HG03342 (cell line): ENCODE results near the gene CARD19.

Experiments used
- ATAC-seq: cut with Tn5 transposase; IDR thresholded peaks from one replicate; pipeline ENCODE4 v1.9.1; 2021; ENCODE audit warnings: mild to moderate bottlenecking, moderate library complexity; ENCODE audit not compliant: unreplicated experiment

Gene CARD19

DNA sequence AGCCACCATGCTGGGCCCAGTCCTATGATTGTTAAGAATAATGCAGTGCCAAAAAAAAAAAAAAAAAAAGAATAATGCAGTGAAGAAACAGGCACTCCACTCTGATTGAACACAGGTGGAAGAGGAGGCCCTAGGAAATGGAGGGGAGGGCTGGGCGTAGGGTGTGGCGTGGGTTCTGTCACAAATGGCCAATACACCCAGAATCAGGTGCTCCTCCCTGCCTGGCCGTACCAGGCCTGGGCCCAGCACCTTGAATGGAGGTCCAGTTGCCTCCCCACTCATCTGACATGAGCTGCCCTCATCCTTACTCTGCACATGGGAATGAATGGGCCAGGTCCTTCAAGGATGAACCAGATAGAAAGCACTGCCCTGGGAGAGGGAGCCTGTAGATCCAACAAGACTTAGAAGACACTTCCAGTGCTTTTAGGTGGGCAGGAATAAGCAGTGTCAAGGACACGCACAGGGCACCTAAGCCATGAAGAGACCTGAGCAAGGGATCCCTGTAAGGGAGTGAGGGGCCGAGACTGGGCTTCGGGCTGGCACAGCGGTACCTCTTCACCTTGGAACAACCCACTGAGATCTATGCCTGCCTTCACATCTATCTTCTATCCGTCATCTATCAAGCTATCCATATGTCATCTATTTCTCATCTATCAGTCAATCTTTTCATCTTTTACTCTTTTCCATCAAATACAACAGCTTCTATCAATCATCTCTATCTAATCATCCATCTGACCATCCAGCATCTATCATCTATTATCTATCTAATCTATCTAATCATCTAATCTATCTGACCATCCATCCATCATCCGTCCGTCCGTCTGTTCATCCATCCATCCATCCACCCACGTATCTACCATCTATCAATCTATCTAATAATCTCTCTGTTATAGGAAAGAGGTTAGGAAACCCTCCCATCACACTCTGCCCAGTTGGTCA, 22.2 kb downstream of the CARD19 start:
- ATAC-seq, result no peak

DNA sequence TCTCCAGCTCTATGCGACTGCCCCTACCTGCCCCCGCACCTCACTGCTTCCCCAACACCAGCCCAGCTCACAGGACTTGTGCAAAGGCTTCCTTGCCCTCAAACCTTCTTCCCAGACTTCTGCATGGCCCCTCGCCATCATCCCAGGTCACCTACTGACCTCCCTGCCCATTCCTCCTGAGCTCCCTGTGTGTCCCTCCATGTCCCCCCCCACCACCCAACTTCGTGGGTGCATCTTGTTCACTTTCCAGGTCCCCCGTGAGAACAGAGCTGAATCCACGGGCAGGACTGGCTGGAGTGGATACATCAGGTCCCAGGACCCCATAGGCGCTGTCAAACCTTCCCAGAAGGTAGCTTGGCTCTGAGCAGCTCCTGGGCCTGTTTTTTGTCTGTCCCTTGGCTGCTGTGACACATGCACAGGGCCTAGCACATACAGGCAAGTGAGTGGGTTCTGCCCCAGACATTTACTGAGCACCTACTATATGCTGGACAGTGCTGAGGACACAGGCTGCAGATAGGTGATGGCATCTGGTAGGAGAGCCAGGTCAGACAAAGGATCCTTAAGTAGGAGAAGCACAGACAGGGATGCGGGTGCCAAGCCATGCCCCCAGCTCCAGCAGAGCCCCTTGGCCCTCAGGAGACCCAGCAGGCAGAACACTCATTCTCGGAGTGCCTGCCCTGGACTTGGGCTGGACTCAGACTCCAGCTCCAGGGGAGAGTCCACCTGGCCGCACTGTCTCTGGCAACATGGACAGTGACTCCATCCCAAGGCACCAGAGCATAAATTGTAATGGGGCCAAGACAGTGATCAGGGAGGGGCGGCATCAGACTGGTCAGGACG, 23.1 kb downstream of the CARD19 start:
- no peak for ATAC-seq

DNA sequence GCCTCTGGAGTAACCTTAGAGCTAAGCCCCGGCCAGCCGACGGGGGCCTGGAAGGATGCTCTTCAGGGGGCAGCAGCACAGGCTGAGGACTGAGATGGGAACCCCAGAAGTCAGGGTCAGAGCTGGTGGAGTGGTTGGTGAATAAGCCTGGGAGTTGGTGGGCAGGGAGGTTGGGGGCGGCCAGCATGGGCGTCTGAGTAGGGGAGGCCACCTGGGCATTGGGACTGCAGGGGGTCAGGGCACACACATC, 23.6 kb downstream of the CARD19 start:
- no peak for ATAC-seq

DNA sequence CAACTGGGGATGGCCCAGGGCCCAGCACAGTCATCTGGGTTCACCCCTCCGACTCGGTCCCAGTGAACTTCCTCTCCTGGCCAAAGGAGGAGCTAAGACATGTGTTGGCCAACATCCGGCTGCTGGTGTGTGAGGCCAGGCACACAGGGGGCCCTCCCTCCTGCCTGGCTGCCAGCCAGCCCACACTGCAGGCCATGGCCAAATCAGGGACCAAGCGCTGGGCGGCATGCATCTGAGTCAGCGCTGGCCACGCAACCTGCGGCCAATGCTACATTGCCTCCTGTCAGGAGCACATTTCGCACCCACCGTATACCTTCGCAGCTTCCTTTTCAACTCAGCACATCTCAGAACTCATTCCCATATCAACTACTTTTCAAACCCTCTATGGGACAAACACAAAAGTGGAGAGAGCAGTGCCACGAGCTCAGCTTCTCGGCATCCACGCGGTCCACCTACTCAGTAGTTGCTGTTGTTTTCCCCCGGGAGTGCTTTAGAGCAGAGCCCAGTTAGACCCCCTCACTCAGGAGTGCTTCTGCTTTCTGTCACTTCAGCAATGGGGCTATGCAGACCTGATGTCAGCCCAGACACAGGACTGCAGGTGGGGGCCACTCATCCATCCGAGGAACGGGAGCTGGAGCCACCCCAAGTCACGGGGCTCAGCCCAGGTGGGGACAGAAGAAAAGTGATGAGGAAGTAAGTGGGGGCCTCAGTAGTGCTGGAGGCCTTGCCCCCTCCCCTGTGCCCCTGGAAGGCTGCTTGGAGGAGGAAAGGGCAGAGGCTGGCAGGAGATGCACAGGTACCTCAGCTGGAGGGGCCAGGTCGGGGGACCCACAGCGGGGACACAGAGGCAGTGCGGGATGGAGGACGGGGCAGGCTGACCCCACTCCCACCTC, 24.2 kb downstream of the CARD19 start:
- peak; percentile 96 for ATAC-seq

DNA sequence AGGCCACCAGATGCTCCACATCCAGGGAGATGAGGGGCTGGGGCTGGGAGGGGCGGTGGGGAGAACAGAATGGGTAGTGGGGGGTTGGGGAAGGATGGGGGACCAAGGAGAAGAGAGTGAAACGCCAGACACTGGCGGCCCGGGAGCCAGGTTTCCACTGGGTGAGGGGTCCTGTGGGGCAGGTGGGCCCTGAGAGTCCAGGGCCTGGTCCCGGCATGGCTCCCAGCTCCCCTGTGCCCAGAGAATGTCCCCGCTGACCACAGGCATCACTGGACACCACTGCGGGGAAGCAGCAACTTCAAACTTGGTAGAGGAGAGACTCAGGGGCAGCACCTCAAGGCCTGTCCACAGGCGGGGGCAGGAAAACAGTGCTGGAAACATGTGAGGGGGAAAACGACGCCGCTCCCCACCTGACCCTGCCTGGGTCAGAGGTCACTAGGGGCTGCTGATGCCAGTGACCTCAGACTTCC, 24.9 kb downstream of the CARD19 start:
- no peak for ATAC-seq

DNA sequence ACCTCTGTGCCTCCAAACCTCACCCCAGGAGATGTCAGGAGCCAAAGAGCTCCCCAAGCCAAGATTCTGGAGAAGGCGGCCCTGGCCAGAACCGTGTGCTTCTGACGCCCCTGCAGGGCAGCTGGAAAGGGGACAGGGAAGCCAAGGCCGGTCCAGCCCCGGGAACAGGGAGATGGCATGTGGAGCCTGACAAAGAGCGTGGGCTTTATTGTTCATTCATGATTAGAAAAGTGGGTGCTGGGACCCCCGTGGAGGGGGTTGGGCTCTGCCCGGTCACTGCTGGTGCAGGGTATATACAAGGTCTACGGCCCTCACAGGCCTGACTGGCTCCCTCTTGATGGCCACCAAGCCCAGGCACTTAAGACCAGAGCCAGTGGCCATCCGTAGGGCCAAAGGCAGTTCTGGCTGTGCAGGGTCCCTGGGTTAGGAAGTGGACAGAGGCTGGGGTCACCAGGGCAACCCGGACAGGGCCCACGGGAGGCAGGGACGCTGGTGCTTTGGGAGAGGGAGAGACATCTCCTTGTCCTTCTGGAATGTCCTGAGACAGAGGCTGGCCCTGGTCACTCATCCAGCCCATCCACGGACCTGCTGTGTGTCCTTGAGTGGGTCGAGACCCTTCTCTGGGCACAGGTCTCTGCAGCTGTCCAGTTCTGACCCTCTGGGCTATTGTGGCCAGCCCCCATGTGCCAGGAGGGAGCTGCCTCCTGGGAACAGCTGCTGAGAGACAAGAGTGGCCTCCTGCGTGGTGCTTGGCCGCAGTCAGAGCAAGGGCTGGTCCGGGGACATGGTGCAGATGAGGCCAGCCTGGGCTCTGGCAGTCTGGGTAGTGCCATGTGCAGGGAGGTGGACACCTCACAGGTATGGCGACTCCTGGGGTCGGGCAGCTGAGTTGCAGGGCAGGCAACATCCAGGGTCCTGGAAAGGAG, 25.6 kb downstream of the CARD19 start:
- ATAC-seq, result no peak

DNA sequence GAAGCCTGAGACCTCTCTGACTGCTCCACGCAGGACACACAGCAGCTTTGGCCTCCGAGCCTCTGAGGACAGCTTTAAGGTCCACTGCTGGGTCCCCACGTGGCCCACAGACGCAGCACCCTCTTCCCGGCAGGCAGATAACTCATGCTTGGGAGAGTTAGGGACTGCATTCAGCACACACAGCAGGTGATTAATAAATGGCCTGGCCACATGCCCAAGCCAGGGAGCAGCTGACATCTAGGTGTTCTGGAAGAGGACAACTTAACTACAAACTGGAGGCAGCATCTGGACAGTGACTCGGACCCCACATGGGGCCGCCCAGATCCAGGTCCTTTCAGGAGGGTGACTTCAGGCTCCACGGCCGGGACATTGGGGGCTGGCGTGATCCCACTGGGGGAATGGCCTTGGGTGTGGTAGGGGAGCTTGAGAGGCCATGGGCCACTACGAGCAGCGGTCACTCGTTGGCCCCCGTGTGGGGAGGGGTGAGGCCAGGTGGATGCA, 26.8 kb downstream of the CARD19 start:
- no peak for ATAC-seq

DNA sequence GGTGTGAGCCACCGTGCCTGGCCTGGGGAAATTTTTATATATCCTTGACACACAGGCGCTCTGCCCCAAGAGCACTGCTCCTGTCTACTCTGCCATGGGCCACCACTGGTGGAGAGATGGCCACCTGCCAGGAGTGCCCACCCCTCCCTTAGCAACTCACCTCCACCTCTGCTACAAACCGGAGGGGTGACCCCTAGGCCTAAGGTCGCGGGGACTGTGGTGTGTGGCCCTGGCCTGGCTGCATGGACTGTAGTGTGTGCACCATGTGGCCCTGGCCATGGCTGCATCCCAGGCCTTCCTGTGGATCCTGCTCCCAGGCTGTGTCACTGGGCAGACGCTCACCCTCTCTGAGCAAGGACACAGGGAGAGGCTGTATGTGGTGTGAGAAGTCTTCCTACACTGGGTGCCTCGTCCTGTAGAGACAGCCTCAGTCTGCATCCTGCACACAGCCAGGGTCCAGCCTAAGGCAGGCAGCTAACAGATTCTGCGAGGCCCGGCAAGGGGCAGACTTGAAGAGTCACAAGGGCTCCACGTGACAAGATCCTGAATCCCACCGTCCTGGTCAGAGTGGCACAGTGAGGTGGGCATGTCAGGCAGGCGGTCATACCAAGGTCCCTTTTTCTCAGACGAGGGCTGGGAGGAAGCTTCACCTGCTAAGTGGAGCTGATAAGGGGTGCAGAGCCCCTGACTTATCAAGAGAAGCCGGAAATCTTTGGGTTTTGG, 27.7 kb downstream of the CARD19 start:
- no peak for ATAC-seq

DNA sequence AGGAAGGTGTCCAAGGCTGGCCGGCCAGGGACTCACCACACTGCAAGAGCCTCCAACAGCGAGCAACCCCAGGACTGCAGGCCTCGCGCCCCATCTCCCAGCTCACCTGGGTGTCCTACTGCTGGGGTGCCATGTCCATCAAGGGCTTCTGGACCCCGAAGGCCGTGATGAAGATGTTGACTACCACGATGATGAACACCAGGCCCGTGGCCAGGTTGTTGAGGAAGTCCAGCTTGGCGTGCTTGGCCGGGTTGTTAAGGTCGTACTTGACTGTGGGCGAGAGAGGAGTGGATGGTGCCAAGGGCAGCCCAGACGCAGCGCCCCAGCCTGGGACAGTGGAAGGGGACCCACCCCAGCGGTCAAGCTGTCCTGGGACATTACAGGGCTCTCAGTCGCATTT, 28.8 kb downstream of the CARD19 start:
- no peak for ATAC-seq

DNA sequence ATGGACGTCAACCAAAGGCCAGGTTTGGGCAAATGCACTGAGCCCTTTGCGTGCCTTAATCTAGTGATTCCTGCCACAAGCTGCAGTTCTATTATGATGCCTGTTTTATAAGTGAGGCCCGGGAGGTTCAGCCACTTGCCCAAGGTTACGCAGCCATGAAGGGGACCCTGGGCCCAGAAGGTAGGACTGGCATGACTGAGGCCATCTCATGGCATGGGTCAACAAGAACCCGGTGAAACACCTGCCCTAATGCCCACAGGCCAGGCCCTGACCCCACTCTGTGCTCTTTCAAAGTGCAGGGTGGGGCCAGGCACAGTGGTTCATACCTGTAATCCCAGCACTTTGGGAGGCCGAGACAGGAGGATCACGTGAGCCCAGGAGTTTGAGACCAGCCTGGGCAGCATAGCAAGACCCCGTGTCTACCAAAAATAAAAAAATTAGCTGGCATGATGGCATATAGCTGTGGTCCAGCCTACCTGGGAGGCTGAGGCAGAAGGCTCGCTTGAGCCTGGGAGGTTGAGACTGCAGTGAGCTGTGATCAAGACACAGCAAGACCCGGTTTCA, 29.4 kb downstream of the CARD19 start:
- ATAC-seq, result no peak

DNA sequence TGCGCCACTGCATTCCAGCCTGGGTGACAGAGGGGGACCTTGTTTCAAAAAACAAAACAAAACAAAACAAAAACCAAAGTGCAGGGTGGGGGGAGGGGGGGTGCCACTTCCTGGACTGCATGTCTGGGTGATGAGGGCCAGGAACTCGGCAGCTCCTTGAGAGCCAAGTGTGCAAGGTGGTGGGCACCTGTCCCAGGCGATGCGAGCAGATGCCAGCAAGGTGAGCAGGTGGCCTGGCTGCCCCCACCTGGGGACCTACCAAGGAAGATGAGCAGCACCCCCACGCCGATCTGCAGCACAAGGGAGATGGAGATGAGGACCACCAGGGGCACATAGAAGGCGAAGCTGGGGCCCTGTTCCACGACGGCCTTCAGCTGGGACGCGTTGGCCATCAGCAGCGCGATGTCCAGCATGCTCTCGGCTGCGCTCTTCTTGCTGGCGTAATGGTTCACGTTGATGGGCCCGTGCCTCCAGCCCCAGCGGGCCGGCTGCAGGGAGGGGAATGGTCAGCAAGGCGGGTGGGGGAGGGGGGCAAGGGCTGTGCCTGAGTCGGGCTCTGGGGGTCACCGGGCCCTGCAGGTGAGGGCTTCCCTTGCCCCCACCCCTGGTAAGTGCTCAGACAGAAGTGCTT, 30.2 kb downstream of the CARD19 start:
- ATAC-seq, result no peak

DNA sequence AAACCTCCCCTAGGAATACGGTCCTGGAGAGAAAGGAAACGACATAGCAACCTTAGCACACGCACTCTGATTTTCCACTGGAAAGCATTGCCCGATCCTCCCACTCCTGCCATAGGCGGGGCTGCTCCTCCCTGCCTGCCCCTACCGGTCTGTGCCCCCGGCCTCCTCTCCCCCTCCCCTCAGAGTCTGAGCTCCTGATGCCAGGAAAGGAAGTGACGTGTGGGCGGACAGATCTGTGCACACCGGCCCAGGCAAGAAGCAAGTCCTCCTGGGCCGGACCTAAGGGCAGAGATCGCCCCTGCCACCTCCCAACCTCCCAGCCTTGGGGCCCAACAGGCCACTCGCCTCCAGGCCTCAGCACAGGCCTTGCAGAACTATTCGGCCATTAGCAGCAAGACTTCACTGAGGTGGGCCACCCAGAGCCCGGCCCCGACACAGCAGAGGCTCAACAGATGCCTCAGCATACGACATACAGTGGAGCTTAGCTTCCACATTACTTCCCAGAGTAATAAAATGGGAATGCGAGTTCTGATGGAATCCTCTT, 30.9 kb downstream of the CARD19 start:
- no peak for ATAC-seq

DNA sequence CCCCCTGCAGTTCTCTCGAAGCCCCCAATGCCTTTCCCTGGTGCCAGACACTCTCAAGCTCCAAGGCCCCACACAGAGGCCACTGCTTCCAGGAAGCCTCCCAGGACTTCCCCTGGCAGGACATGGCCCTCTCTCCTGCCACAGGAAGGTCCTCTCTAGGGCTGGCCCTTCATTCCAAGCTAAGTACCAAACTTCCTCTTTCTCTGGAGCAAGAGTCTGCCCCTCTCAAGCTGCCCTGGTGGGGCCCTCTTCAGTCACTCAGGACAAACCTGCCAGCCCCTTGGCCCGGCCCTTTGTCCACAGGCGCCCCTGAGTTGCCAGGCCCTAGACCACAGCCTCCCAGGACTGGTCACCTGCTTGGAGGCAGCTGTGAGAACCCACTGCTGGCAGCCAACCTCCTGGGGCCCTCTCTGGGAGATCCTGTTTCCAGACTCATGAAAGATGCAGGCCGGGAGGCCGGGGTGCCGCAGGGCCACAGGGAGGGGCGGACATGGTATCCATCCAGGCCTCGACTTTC, 31.4 kb downstream of the CARD19 start:
- ATAC-seq, result no peak

DNA sequence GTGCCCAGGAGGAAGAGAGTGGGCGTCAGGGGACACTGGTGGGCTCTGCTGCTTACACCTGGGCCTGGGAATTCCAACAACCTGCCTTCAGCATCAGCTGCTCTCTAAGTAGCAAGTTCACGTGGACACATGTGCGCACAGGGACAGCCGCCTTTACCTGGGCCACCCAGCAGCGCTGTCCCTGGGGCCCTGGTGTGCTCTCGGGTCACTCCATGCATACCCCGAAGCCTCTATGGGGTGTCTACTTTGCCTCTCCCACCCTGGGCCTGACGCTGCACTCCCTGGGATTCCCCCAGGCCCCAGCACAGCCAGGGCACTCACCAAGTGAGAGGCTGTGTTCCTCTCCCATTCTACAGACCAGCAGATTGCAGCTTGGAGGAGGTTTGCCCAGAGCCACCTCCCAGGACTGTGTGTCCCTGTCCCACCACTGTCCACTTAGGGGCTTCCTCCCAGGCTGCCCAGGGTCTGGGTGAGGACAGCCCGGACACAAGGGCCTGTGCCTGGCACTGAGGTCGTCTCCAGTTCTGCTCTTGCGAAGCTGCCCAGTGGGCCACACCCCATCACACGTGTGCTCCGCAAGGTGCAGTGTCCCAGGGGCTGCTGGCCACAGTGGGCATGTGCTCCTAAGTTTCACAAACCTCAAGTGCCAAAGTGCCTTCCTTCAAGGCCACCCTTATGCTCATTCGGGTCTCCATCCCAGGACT, 32.1 kb downstream of the CARD19 start:
- ATAC-seq, result no peak

DNA sequence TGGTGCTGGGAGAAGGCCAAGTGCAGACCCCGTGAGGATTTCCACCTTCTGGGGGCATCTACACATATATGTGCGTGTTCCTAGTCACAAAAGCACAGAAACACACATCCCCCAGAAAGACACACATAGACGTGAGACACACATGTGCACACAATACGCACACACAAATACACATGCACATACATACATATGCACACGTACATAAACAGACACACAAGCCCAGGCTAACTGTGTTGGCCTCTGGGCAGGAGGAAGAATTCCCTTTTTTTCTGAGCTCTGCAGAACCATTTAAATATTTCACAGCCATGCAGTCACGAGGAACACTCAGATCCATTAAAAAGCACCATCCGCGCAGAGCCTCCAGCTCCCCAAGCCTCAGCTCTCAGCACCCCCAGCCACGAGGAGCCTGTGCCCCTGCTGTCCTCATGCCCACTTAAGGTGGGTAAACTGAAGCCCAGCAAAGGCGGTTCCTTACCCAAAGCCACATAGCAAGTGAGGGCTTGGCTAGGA, 32.8 kb downstream of the CARD19 start:
- no peak for ATAC-seq

DNA sequence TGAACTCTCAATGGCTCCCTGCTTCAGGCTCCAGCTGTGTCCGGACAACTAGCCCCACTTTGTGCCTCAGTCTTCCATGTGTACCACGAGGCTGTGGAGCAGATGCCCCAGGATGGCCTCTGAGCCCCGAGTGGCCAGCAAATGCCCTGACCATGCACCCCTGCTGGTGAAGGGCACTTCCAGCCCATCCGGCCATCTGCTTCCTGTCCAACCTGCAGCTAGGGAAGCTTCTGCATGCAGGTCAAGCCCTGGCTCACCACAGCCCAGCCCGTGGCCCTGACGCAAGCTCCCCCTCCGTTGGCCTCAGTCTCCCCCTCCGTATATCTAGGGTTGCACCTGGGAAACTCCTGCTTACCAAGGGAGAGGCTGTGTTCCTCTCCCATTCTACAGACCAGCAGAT, 33.3 kb downstream of the CARD19 start:
- ATAC-seq, result no peak
